Left hindlimb (tissue), 1 donor: Measurements from ENCODE around the gene WBP4.
"Not testable (repeated sequence)": the region's sequence is repeated elsewhere in the genome, so short reads cannot be mapped to it uniquely, and the experiment has no call there.

Experiments
- DNase-seq: peaks from one replicate; pipeline ENCODE4 v3.0.0-alpha.2; 2018

The WBP4 gene

DNA sequence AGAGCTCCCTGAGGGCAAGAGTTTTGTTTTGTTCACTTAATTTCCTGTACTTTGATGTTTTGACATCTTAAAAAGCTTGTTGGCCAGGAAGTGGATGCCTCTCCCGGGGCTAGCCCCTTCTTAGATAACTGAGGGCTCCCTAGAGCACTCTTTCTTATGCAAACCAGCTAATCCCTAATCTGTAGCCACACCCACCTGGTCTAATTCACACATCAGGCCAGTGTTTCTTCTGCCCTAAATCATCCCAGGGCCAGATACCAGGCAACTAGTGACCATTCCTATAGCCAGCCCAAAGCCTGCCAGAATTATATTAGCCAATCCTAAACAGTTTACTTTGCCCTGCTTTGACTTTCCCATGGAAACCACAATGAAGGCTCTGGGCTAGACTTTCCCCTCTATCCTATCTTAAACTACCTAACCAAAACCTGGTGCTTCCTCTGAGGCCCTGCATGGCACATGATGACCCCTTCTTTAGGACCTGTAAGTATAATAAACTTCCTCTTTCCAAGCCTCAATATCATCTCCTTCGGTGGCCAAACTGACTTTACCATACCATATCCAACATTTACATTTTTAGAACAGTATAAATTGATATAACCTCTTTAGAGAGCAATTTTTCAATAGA is 24.8 kb downstream of the WBP4 start:
- DNase-seq = no peak

DNA sequence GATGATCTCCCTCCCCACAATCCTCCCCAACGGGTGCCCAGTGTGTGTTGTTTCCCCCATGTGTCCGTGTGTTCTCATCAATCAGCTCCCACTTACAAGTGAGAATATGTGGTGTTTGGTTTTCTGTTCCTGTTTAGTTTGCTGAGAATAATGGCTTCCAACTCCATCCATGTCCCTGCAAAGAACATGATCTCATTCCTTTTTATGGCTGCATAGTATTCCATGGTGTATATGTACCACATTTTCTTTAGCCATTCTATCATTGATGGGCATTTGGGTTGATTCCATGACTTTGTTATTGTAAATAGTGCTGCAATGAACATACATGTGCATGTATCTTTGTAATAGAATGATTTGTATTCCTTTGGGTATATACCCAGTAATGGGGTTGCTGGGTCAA is 34.4 kb downstream of the WBP4 start:
- not testable (repeated sequence) for DNase-seq

GRCh38 chr13:41098761-41099160 is 37.5 kb downstream of the WBP4 start:
- no peak for DNase-seq

GRCh38 chr13:41099986-41100385 is 38.7 kb downstream of the WBP4 start:
- DNase-seq = no peak

- DNase-seq = no peak
Observed at GRCh38 chr13:41107104-41107571, 45.8 kb downstream of the WBP4 start.

GRCh38 chr13:41107584-41108014 is 46.3 kb downstream of the WBP4 start:
- no peak for DNase-seq

DNA sequence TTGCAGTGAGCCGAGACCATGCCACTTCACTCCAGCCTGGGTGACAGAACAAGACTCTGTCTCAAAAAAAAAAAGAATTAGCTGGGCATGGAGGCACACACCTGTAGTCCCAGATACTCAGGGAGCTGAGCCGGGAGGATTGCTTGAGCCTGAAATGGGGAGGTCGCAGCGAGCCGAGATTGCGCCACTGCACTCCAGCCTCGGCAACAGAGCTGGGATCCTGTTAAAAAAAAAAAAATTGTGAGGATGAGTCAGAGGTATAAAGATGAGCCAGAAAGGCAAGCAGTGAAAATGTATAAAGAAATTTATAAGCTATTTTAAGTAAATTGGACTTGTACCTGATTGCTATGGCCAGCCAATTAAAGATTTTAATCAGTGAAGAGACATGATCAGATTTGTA is 50.1 kb downstream of the WBP4 start:
- DNase-seq = no peak

DNA sequence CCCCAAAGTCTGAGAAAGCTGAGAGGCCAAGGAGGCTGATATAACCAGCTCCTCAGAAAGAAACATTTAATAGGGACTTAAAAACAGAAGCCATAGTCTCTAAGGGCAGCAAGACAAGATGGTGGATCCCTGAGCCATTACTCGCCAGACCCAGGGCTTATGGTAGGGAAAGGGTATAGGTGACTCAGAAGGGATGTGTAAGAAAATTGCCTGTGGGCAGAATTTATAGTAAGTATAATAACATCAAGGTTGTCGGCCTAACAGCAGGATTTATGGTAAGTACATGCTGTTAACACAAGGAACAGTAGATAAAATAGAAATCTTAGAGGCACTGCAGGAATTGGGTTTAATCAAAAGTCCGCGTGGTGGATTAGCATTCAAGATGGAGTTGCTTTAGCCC is 56.6 kb downstream of the WBP4 start:
- no peak for DNase-seq

GRCh38 chr13:41122838-41123237 is 61.5 kb downstream of the WBP4 start:
- no peak for DNase-seq

GRCh38 chr13:41127701-41128100 is 66.4 kb downstream of the WBP4 start:
- no peak for DNase-seq

- no peak for DNase-seq
Observed at GRCh38 chr13:41130356-41130755, 69.0 kb downstream of the WBP4 start.

DNA sequence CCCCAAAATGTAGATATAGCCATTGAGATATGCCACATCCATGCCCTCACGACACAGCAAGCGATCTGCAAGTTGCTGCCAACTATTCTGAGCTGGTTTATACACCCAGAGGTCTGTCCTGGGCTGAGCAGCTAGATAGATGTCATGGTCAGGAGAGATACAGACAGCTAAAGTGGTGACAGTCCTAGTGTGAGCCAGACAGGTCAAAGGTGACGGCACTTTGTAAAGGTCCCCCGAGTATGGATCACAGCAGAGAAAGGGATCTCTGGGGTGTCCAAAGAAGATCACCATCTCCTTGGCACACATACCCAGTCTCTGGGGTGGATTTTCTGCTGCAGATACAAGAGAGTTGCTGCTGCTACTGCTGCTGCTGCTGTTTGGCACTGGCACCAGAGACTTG is 69.9 kb downstream of the WBP4 start:
- DNase-seq = not testable (repeated sequence)

DNA sequence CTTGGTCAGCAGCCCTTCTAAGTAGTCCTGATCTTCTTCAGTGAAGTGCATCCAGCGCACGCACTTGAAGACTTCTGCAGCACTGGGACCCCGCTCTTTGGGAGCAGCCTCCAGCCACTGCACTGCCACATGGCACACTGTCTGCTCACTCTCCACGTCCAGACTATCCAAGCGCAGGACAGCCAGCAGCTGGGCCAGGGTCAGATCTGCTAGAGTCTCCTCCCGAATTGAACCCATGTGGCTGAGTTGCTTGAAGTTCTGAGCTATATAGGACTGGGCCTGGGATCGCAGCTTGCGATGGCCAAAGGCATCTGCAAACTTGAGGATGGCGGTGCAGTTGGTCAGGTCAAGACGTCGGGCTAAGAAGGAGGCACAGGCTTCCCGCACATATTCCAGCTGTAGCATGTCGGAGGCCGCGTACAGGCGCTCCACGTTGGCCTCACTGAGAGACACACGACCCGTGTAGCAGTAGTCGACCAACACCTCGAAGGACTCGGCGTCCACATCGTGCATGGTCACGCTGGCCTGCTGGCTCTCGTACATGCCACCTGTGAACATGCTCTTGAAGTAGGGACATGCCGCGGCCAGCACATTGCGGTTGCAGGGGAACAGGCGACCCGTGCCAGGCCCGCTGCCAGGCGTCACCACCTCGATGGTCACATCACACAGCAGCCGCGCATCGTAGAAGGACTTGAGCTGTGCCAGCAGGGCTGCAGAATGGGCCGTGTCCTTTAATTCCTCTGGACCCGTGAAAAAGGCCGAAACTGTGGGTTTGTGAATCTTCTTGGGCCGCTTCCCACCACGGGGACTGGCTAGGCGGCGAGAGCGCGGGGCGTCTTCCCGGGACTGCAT is 70.6 kb downstream of the WBP4 start:
- not testable (repeated sequence) for DNase-seq

DNA sequence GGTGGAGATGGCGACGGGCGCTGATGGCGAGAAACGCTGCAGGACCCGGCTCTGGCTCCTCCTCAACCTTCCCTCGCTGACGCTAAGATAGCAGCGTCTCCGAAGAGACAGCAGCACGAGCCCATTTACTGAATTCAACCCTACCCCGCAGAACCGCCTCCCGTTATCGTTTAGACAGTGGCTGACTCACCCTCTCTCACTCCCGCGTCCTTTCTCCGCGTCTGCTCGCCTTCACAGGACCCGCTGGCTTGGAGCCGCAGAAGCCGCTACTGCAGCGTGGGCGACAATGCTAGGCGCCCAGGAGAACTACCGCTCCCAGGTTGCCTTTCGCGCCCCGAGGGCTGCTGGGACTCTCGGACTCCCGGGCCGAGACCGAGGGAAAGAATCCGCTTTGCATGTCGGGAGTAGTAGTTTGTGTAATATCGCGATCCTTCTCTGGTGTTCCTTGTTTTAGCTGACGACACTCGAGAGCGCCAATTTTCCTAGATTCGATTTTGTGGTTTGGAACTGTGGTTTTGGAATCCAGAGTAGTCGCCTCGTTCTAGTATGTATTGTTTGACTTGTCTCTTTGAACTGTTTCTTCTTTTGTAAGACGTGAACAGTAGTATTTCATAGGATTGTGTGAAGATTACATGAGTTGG is 71.3 kb downstream of the WBP4 start, which contains the start of gene KBTBD6:
Gene KBTBD6, minus strand, starts transcription at position 291 of the 641 bp plus-strand sequence. CDS start 291 bp downstream, outside the sequence.
- peak; percentile 98 for DNase-seq
